ENCODE results near the gene EVA1B. TPM values are rescaled to one million over a fixed set of nuclear protein-coding genes. Genes with fewer than 3 reads are reported as not detected.

EVA1B gene
- total and polyA plus RNA-seq, 12 donors: 17.6 to 185 (median 92.3) TPM; not detected in 1

DNA sequence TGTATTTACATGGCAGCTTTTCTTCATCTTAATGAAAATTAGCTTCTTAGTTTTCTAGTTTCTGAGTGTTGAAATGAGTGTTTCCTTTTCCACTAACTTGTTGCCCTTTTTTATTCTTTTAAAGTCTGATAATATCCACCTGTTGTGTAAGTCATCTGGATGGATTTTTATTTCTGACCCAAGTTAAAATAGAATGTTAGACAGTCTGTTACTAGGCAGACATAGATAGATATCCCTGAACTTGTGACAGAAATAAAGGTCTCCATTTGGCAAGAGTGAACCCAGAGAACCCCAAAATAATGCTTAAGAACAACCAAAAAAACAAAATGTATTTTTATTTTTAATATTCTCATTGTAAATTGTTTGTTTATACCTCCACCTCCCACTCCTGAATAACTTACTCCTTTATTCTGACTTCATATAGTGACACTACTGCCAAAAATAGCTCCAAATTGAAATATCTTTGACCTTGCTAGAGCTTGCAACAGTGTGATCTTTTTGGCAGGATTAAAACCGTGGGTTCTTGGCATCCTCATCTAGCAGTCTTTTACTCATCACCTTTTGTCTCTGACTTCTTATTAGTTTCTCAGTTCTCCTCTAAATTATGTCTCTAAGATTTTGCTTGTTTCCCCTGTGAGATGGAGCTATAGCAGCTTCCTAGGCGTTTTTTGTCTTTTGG lies 44.2 kb downstream of the EVA1B start:
- peak in 3 of 7 donors; percentile 33 to 62 (median 52) for DNase-seq
- peaks cover 0 to 12% of the 10 kb centered on the region in 2 donors for H3K36me3 ChIP-seq (replicated peaks in 1 of 2)
- H3K9me3 ChIP-seq (replicated peaks in 1 of 3): no peaks in the 10 kb centered on the region
- intact Hi-C loops (cut with DNase I): no loop called here
- no peaks in the 10 kb centered on the region for H3K27me3 ChIP-seq
- H3K4me1 ChIP-seq (replicated peaks in 1 of 2): peaks cover 23 to 53% of the 10 kb centered on the region in 2 donors
- 24 to 33% (median 26%) methylated on average over 2 of the region's 2 CpGs for WGBS, 4 donors
- peak in 1 of 2 donors; percentile 15 for TF ChIP-seq POLR2A (IDR thresholded peaks at IDR 0.05)
- TF ChIP-seq, protein P1, sequence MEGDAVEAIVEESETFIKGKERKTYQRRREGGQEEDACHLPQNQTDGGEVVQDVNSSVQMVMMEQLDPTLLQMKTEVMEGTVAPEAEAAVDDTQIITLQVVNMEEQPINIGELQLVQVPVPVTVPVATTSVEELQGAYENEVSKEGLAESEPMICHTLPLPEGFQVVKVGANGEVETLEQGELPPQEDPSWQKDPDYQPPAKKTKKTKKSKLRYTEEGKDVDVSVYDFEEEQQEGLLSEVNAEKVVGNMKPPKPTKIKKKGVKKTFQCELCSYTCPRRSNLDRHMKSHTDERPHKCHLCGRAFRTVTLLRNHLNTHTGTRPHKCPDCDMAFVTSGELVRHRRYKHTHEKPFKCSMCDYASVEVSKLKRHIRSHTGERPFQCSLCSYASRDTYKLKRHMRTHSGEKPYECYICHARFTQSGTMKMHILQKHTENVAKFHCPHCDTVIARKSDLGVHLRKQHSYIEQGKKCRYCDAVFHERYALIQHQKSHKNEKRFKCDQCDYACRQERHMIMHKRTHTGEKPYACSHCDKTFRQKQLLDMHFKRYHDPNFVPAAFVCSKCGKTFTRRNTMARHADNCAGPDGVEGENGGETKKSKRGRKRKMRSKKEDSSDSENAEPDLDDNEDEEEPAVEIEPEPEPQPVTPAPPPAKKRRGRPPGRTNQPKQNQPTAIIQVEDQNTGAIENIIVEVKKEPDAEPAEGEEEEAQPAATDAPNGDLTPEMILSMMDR (IDR thresholded peaks at IDR 0.05): no peak
- peak overlapping the region in 4 of 5 donors; percentile 37 to 69 (median 57) for H3K27ac ChIP-seq
- no peak overlapping the region for H3K4me3 ChIP-seq

DNA sequence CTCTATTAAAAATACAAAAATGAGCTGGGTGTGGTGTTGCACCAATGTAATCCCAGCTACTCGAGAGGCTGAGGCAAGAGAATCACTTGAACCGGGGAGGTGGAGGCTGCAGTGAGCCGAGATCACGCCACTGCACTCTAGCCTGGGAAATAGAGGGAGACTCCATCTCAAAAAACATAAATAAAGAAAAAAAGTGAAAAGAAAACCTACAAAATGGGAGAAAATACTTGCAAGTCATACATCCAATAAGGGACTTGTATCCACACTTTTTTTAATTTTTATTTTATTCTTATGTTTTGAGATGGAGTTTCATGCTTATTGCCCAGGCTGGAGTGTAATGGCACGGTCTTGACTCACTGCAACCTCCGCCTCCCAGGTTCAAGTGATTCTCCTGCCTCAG lies 46.8 kb downstream of the EVA1B start:
- Histone ChIP-seq H3K4me3 (no peak overlapping the region), H3K9me3 (replicated peaks in 1 of 3) (no peaks in the 10 kb centered on the region), H3K27me3 (no peaks in the 10 kb centered on the region), H3K27ac (no peak overlapping the region), H3K4me1 (replicated peaks in 1 of 2) (peaks cover 21 to 46% of the 10 kb centered on the region in 2 donors), H3K36me3 (replicated peaks in 1 of 2) (no peaks in the 10 kb centered on the region)
- intact Hi-C loops (cut with DNase I): no loop called here
- no peak for TF ChIP-seq POLR2A (IDR thresholded peaks at IDR 0.05)
- TF ChIP-seq, protein P1 (IDR thresholded peaks at IDR 0.05): no peak
- 94 to 99% (median 97%) methylated on average over 6 of the region's 6 CpGs for WGBS, 4 donors
- DNase-seq: no peak

DNA sequence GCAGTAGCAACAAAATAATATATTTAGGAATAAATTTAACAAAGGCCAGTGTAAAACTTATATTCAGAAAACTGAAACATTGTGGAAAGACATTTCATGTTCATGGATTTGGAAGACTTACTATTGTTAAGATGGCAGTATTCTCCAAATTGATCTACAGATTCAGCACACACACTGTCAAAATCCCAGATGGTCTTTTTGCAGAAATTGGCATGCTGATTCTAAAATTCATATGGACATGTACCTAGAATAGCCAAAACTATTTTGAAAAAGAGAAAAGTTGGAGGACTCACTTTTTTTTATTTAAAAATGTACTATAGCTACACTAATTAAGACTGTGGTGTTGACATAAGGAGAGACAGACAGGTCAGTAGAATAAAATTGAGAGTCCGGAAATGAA lies 49.2 kb downstream of the EVA1B start:
- H3K4me3 ChIP-seq: no peak overlapping the region
- no peaks in the 10 kb centered on the region for H3K27me3 ChIP-seq
- WGBS, 4 donors: 84 to 100% (median 92%) methylated on average over 1 of the region's 1 CpG
- DNase-seq: no peak
- H3K27ac ChIP-seq: no peak overlapping the region
- intact Hi-C loops (cut with DNase I): no loop called here
- peaks cover 14 to 26% of the 10 kb centered on the region in 2 donors for H3K4me1 ChIP-seq (replicated peaks in 1 of 2)
- TF ChIP-seq POLR2A (IDR thresholded peaks at IDR 0.05): no peak
- TF ChIP-seq, protein P1 (IDR thresholded peaks at IDR 0.05): no peak
- H3K9me3 ChIP-seq (replicated peaks in 1 of 3): no peaks in the 10 kb centered on the region
- H3K36me3 ChIP-seq (replicated peaks in 1 of 2): peaks cover 0 to 9% of the 10 kb centered on the region in 2 donors

DNA sequence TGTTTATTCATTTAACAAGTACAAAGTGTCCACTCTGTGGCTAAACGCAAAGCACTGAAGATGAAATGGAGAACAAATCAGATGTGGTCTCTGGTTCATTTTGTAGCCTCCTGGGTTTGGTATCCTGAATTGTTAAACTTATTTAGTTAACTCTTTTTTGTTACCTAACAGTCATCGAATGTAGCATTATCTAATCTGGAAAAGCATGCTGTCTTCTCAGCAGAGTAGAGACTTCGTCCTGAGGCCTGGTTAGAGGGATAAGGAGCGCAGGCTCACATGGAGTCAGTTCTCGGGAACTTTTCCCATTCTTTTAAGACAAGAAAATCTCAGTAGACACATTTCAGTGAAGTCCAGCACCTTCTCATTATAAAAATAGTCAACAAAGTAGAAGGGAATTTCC lies 50.4 kb downstream of the EVA1B start:
- Histone ChIP-seq H3K4me1 (replicated peaks in 1 of 2) (peaks cover 14 to 24% of the 10 kb centered on the region in 2 donors), H3K27ac (no peak overlapping the region), H3K27me3 (no peaks in the 10 kb centered on the region), H3K36me3 (replicated peaks in 1 of 2) (peaks cover 0 to 9% of the 10 kb centered on the region in 2 donors), H3K9me3 (replicated peaks in 1 of 3) (no peaks in the 10 kb centered on the region), H3K4me3 (no peak overlapping the region)
- intact Hi-C loops (cut with DNase I): no loop called here
- TF ChIP-seq, protein P1 (IDR thresholded peaks at IDR 0.05): no peak
- no peak for TF ChIP-seq POLR2A (IDR thresholded peaks at IDR 0.05)
- DNase-seq: no peak
- 82 to 89% (median 85%) methylated on average over 5 of the region's 5 CpGs for WGBS, 4 donors

Other genes starting within 250 kb of the EVA1B start
- gene TEKT2, start 239.6 kb downstream of the EVA1B start, total RNA-seq: 1 to 10 TPM in 1 of 9 donors, under 1 TPM in 4, not detected in 4; 0.18 to 1.2 (median 0.65) TPM
- gene TEKT2, start 239.6 kb downstream of the EVA1B start, polyA plus RNA-seq: 1 to 10 TPM in 2 of 3 donors, under 1 TPM in 1; 0.40 to 4.0 (median 1.4) TPM
- 10 to 100 TPM; 43.3 to 84.5 (median 55.1) TPM for gene ADPRS, start 234.8 kb downstream of the EVA1B start, total RNA-seq
- gene ADPRS, start 234.8 kb downstream of the EVA1B start, polyA plus RNA-seq: 10 to 100 TPM; 40.1 to 42.3 (median 40.7) TPM
- gene COL8A2, start 198.4 kb downstream of the EVA1B start, total RNA-seq: 1 to 10 TPM in 7 of 9 donors, under 1 TPM in 2; 0.74 to 6.6 (median 2.8) TPM
- 1 to 10 TPM in 2 of 3 donors, under 1 TPM in 1; 0.66 to 2.3 (median 1.2) TPM for gene COL8A2, start 198.4 kb downstream of the EVA1B start, polyA plus RNA-seq
- 100 to 1,000 TPM in 6 of 9 donors, 10 to 100 TPM in 3; 74.6 to 182 (median 124) TPM for gene TRAPPC3, start 174.2 kb downstream of the EVA1B start, total RNA-seq
- gene TRAPPC3, start 174.2 kb downstream of the EVA1B start, polyA plus RNA-seq: 100 to 1,000 TPM in 1 of 3 donors, 10 to 100 TPM in 2; 54.0 to 106 (median 65.1) TPM
- 100 to 1,000 TPM in 1 of 9 donors, 10 to 100 TPM in 8; 11.8 to 121 (median 72.1) TPM for gene MAP7D1, start 167.5 kb downstream of the EVA1B start, total RNA-seq
- gene MAP7D1, start 167.5 kb downstream of the EVA1B start, polyA plus RNA-seq: 10 to 100 TPM; 39.7 to 79.9 (median 47.2) TPM
- 100 to 1,000 TPM in 2 of 9 donors, 10 to 100 TPM in 7; 68.1 to 120 (median 84.5) TPM for gene THRAP3, start 99.2 kb downstream of the EVA1B start, total RNA-seq
- gene THRAP3, start 99.2 kb downstream of the EVA1B start, polyA plus RNA-seq: 100 to 1,000 TPM in 1 of 3 donors, 10 to 100 TPM in 2; 34.4 to 108 (median 39.6) TPM
- gene SH3D21, start 17.3 kb downstream of the EVA1B start, total RNA-seq: 1 to 10 TPM in 6 of 9 donors, under 1 TPM in 3; 0.69 to 3.0 (median 1.9) TPM
- gene SH3D21, start 17.3 kb downstream of the EVA1B start, polyA plus RNA-seq: 10 to 100 TPM in 1 of 3 donors, 1 to 10 TPM in 1, under 1 TPM in 1; 0.73 to 18.4 (median 1.8) TPM
- 10 to 100 TPM; 18.8 to 31.2 (median 26.4) TPM for gene STK40, start 62.3 kb upstream of the EVA1B start, total RNA-seq
- 10 to 100 TPM in 2 of 3 donors, 1 to 10 TPM in 1; 9.8 to 20.4 (median 11.1) TPM for gene STK40, start 62.3 kb upstream of the EVA1B start, polyA plus RNA-seq
- gene LSM10, start 74.3 kb upstream of the EVA1B start, total RNA-seq: 10 to 100 TPM; 13.2 to 42.1 (median 34.8) TPM
- 10 to 100 TPM; 33.5 to 48.7 (median 39.9) TPM for gene LSM10, start 74.3 kb upstream of the EVA1B start, polyA plus RNA-seq
- 10 to 100 TPM in 6 of 9 donors, 1 to 10 TPM in 3; 5.5 to 29.9 (median 11.4) TPM for gene OSCP1, start 126.8 kb upstream of the EVA1B start, total RNA-seq
- gene OSCP1, start 126.8 kb upstream of the EVA1B start, polyA plus RNA-seq: 10 to 100 TPM; 11.1 to 20.5 (median 14.1) TPM
- 100 to 1,000 TPM in 1 of 9 donors, 10 to 100 TPM in 8; 49.8 to 116 (median 71.8) TPM for gene MRPS15, start 140.7 kb upstream of the EVA1B start, total RNA-seq
- gene MRPS15, start 140.7 kb upstream of the EVA1B start, polyA plus RNA-seq: 100 to 1,000 TPM; 156 to 287 (median 256) TPM
- gene CSF3R, start 159.3 kb upstream of the EVA1B start, total RNA-seq: 10 to 100 TPM in 4 of 9 donors, 1 to 10 TPM in 5; 2.1 to 21.7 (median 9.5) TPM
- gene CSF3R, start 159.3 kb upstream of the EVA1B start, polyA plus RNA-seq: 10 to 100 TPM in 2 of 3 donors, 1 to 10 TPM in 1; 2.3 to 24.5 (median 13.9) TPM

Data from adrenal gland (tissue), 12 donors.